ENCODE measurements around the gene EPHA10.

DNA sequence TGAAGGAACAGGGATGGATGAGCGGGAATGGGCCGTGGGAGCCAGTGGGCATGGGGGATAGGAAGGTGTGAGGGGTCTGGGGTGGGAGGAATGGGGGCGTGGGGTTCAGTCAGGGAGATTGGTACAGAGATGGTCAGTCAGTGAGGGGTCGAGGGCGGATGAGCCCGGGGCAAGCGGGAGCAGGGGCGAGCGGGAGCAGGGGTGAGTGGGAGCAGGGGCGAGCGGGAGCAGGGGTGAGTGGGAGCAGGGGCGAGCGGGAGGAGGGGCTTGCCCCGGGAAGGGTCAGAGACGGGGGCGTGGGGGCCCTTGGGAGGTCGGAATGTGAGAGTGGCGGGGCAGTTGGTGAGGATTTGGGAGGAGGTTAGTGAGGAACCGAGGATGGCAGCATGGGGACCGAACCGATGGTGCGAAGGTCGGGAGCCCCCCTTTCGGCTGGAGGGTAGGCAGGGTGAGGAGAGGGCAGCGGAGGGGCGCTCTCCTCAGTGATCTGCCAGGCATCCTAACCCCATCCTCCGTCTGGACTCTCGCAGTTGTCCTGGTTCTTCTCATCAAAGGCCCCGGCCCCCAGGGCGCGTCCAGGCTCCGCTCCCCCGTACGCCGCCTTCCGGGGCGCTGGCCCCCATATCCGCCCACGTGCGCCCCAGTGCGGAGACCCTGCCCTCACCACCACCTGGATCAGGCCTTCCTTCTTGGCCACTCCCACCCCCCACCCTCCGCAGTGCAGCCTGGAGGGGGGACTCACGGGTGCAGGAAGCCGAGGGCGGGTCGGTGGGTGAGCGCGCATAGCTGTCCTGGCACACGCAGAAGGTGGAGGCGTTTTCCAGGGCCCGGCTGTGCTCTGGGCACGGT, 11.2 kb downstream of the EPHA10 start:
- TF ChIP-seq ZBTB20 (tag by site-specific recombination; IDR thresholded peaks at IDR 0.05): no peak
- TF ChIP-seq, protein P1, sequence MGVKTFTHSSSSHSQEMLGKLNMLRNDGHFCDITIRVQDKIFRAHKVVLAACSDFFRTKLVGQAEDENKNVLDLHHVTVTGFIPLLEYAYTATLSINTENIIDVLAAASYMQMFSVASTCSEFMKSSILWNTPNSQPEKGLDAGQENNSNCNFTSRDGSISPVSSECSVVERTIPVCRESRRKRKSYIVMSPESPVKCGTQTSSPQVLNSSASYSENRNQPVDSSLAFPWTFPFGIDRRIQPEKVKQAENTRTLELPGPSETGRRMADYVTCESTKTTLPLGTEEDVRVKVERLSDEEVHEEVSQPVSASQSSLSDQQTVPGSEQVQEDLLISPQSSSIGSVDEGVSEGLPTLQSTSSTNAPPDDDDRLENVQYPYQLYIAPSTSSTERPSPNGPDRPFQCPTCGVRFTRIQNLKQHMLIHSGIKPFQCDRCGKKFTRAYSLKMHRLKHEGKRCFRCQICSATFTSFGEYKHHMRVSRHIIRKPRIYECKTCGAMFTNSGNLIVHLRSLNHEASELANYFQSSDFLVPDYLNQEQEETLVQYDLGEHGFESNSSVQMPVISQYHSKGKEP (tag by site-specific recombination; IDR thresholded peaks at IDR 0.05): no peak
- no peak for TF ChIP-seq BCL11A (tag by site-specific recombination; IDR thresholded peaks at IDR 0.05; ENCODE audit: low read depth)
- TF ChIP-seq ZNF561 (tag by site-specific recombination; IDR thresholded peaks at IDR 0.05; ENCODE audit: borderline replicate concordance): no peak
- TF ChIP-seq, protein P2, sequence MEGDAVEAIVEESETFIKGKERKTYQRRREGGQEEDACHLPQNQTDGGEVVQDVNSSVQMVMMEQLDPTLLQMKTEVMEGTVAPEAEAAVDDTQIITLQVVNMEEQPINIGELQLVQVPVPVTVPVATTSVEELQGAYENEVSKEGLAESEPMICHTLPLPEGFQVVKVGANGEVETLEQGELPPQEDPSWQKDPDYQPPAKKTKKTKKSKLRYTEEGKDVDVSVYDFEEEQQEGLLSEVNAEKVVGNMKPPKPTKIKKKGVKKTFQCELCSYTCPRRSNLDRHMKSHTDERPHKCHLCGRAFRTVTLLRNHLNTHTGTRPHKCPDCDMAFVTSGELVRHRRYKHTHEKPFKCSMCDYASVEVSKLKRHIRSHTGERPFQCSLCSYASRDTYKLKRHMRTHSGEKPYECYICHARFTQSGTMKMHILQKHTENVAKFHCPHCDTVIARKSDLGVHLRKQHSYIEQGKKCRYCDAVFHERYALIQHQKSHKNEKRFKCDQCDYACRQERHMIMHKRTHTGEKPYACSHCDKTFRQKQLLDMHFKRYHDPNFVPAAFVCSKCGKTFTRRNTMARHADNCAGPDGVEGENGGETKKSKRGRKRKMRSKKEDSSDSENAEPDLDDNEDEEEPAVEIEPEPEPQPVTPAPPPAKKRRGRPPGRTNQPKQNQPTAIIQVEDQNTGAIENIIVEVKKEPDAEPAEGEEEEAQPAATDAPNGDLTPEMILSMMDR (tag by site-specific recombination; IDR thresholded peaks at IDR 0.05): no peak
- TF ChIP-seq YY1 (tag by site-specific recombination; IDR thresholded peaks at IDR 0.05): no peak
- TF ChIP-seq ZBTB7A (tag by site-specific recombination; IDR thresholded peaks at IDR 0.05; ENCODE audit: low read depth): no peak
- no peak for TF ChIP-seq ZNF558 (tag by site-specific recombination; IDR thresholded peaks at IDR 0.05)
- TF ChIP-seq ZNF521 (tag by site-specific recombination; IDR thresholded peaks at IDR 0.05): no peak
- TF ChIP-seq ZNF600 (tag by site-specific recombination; IDR thresholded peaks at IDR 0.05): no peak
- TF ChIP-seq, protein P3, sequence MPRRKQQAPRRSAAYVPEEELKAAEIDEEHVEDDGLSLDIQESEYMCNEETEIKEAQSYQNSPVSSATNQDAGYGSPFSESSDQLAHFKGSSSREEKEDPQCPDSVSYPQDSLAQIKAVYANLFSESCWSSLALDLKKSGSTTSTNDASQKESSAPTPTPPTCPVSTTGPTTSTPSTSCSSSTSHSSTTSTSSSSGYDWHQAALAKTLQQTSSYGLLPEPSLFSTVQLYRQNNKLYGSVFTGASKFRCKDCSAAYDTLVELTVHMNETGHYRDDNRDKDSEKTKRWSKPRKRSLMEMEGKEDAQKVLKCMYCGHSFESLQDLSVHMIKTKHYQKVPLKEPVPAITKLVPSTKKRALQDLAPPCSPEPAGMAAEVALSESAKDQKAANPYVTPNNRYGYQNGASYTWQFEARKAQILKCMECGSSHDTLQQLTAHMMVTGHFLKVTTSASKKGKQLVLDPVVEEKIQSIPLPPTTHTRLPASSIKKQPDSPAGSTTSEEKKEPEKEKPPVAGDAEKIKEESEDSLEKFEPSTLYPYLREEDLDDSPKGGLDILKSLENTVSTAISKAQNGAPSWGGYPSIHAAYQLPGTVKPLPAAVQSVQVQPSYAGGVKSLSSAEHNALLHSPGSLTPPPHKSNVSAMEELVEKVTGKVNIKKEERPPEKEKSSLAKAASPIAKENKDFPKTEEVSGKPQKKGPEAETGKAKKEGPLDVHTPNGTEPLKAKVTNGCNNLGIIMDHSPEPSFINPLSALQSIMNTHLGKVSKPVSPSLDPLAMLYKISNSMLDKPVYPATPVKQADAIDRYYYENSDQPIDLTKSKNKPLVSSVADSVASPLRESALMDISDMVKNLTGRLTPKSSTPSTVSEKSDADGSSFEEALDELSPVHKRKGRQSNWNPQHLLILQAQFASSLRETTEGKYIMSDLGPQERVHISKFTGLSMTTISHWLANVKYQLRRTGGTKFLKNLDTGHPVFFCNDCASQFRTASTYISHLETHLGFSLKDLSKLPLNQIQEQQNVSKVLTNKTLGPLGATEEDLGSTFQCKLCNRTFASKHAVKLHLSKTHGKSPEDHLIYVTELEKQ (tag by site-specific recombination; IDR thresholded peaks at IDR 0.05; ENCODE audit: borderline replicate concordance): no peak
